GM10248 (cell line): ENCODE data around the gene NEMP1.

Source experiments
- CTCF ChIA-PET: fragments of 300-600 bp; sonication (Branson Sonifier 250); formaldehyde crosslinking; extraction: SDS; loops from one replicate; lab custom pipeline; 2021; ENCODE audit warnings: antibody characterized with exemption; lab: Yijun Ruan, JAX
- POLR2A ChIA-PET: fragments of 350-650 bp; sonication (Branson Sonifier 250); formaldehyde crosslinking; extraction: SDS; loops from one replicate; lab custom pipeline; 2020; ENCODE audit warnings: antibody characterized with exemption; lab: Yijun Ruan, JAX
- DNase-seq: peaks from one replicate; pipeline ENCODE4 v3.0.0; 2012; ENCODE audit errors: extremely low spot score
- TF ChIP-seq, protein P1 (sequence below): IDR thresholded peaks from 2 replicates; pipeline ENCODE4 v1.5.1; 2012; ENCODE audit warnings: mild to moderate bottlenecking, low read depth; ENCODE audit errors: extremely low read depth, missing control alignments, control extremely low read depth

Gene NEMP1

GRCh38 chr12:57016348-57016747 is 62.2 kb downstream of the NEMP1 start, which contains the start of gene TAC3:
TSS of gene TAC3 (minus strand) at chr12:57016529. CDS start at chr12:57015797, 732 bp downstream.
- DNase-seq: no peak

DNA sequence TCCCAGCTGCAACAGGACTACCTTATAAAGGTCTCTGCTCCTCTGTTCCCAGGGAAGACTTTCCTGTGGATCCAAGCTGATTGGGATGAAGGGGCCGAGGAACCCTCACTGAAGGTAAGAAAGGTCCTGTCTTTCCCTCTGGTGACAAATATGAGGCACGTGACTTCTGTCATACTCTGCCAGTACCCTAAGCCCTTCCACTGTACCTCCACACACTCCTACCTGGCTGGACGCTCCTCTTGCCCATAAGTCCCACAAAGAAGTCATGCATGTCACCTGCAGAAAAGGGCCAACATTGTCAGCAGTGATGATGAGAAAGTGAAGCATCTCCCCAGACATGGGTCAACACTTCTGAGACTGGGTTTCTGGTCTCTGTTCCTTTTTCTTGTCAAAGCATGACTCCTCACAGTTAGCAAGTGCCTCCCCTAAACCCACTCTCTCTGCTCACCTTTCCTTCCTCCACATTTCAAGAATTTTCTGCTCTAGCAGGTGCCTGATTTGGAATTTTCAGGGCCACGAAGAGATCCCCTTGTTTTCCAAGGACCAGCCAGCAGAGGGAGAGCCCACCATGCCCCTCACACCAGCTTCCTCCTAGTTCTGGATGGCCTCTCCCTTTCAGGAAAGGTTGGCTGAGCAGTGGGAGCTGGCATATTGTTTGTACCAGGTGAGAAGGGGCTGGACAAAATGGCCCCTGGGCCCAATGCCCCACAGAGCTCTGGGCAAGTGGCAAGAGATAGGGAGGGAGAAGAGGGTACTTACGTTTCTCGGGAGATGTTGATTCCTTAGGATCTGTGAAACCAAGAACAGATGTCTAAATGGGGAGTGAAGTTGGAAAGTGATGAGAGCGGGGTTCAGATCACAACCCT is 65.8 kb downstream of the NEMP1 start:
- ChIA-PET CTCF (interaction anchor here (0.9 to 7.2 kb wide), 11 partner anchors 11 to 254 kb away, joined by 3 to 47 read pairs (median 3); no protein-coding TSS in a partner anchor), POLR2A (no interaction called here)

More at GRCh38 chr12:57016348-57016747, 62.2 kb downstream of the NEMP1 start, which contains the start of gene TAC3:
- CTCF ChIA-PET: interaction anchor here (1.3 to 8.6 kb wide), 5 partner anchors 9 to 96 kb away, joined by 3 to 71 read pairs (median 10); partner anchors contain the start of genes STAT6 and ZBTB39
- POLR2A ChIA-PET: no interaction called here
- TF ChIP-seq, protein P1, sequence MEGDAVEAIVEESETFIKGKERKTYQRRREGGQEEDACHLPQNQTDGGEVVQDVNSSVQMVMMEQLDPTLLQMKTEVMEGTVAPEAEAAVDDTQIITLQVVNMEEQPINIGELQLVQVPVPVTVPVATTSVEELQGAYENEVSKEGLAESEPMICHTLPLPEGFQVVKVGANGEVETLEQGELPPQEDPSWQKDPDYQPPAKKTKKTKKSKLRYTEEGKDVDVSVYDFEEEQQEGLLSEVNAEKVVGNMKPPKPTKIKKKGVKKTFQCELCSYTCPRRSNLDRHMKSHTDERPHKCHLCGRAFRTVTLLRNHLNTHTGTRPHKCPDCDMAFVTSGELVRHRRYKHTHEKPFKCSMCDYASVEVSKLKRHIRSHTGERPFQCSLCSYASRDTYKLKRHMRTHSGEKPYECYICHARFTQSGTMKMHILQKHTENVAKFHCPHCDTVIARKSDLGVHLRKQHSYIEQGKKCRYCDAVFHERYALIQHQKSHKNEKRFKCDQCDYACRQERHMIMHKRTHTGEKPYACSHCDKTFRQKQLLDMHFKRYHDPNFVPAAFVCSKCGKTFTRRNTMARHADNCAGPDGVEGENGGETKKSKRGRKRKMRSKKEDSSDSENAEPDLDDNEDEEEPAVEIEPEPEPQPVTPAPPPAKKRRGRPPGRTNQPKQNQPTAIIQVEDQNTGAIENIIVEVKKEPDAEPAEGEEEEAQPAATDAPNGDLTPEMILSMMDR: no peak

DNA sequence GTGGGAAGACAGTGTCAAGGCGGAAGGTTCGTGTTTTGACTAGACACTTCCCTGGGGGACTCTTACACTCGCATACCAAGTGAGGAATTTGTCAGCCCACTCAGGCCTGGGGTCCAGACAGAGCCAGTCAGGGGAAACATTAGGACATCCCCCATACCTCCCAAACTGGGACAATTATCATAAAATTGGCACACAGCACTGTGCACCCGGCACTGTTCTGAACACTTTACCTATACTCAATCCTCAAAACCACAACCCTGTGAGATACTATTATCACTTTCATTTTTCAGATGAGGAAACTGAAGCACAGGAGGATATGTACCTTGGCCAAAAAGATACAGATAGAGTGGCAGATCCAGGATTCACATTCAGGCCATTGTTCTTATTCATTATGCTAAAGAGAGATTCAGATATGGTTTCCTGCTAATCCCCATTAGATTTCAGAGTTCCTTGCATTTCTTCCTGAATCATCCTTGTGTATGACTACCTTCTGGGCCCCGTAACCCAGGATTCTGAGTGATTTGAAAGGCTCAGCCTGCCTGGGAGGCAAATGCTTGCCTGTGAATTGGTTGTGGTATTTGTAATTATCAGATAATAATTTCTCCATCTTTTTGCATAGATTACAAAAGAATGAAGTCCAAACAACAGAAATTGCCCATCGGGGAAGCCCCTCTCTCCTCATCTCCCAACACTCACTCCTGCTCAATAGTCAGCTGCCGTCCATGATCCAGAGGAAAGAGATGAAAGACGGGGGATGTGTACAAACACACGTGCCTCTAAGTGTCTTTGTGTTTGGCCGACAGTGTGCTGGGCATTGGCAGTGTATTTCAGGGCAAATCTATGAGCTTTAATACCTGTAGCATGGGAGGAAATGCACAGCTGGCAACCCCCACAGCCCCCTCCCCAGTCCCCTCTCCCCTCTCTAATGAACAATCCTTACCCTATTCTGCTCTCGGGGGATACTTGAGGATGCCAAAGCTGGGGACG is 66.9 kb downstream of the NEMP1 start:
- peak; percentile 39 for DNase-seq
- CTCF ChIA-PET: interaction anchor here (0.8 to 7.2 kb wide), 14 partner anchors 9 to 252 kb away, joined by 3 to 47 read pairs (median 4); partner anchors contain the start of genes MYO1A and STAT6
- TF ChIP-seq, protein P1: no peak
- POLR2A ChIA-PET: no interaction called here

More for the DNA sequence above, 65.8 kb downstream of the NEMP1 start:
- TF ChIP-seq, protein P1: no peak
- DNase-seq: peak; percentile 78

DNA sequence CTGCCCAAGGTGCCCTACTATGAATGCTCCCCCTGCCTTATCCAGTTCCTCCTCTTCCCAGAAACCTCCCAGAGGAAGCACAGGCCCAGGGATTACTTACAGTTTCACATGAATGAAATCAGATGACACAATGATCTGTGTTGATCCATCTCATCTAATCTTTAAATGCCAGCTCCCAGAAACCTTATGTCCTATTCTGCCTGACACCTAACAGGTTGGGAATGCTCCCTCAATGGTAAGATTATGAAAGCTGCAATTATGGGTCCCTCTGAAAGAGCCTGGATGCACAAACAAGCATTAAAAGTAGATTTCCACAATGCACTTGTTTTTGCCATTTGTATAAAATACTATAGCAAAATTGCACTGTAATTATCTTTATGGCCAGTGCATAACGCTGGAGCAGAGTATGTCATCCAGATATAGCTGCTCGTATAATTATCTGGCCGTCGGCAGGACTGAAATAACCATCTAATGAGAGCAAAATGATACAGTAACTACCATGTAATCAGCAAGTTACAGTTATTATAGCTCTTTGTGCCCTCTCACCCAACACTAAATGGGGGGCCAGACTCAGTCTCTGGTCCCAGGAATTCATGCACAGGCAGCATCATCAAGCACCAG is 67.9 kb downstream of the NEMP1 start:
- TF ChIP-seq, protein P1: no peak
- DNase-seq: no peak
- POLR2A ChIA-PET: no interaction called here

GRCh38 chr12:57009949-57010626 is 68.5 kb downstream of the NEMP1 start:
- POLR2A ChIA-PET: no interaction called here
- no peak for DNase-seq
- CTCF ChIA-PET: interaction anchor here (1.1 to 7.2 kb wide), 6 partner anchors 10 to 101 kb away, joined by 3 to 47 read pairs (median 6); partner anchors contain the start of genes MYO1A and STAT6

More for the DNA sequence above, 67.9 kb downstream of the NEMP1 start:
- CTCF ChIA-PET: interaction anchor here (0.8 to 7.2 kb wide), 9 partner anchors 10 to 113 kb away, joined by 3 to 47 read pairs (median 5); partner anchors contain the start of genes MYO1A and STAT6

More at GRCh38 chr12:57009949-57010626, 68.5 kb downstream of the NEMP1 start:
- TF ChIP-seq, protein P1: no peak
